GM13977 (cell line): ENCODE measurements around the gene TMEM200A.

Experiments
- DNase-seq: peaks from one replicate; pipeline ENCODE4 v3.0.0; 2012; ENCODE audit warnings: low spot score
- in situ Hi-C: fragments of 300-500 bp; cut with MboI; formaldehyde crosslinking; loops from one replicate; pipeline ENCODE4 v1.12.0; 2022; ENCODE audit warnings: low sequenced_read_pairs, low pct_unique_long_range_greater_than_20kb, mixed read lengths, inconsistent platforms; ENCODE audit not compliant: unreplicated experiment
- TF ChIP-seq, protein P1 (sequence below): IDR thresholded peaks from 2 replicates; pipeline ENCODE4 v1.5.1; 2012; ENCODE audit warnings: mild to moderate bottlenecking, control low read depth; ENCODE audit not compliant: insufficient read depth; ENCODE audit errors: extremely low read depth, missing control alignments

The TMEM200A gene

DNA sequence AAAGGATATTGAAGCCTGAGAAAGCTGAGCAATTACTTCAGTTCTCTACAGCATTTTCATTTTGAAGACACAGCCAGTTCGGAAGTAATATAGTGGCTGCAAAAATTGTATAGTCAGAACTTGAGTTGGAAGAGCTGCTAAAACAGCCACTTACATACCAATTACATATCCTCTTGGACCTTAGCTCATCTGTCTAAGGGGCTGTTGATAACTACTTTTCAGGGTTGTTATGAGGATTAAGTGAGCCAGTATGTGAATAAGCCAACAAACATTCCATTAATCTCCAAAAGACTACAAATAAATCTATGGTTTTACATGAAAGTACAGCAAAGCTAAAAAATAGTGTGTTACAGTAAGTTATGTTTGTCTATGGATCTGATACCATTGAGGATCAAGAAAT, 59.7 kb downstream of the TMEM200A start:
- TF ChIP-seq, protein P1, sequence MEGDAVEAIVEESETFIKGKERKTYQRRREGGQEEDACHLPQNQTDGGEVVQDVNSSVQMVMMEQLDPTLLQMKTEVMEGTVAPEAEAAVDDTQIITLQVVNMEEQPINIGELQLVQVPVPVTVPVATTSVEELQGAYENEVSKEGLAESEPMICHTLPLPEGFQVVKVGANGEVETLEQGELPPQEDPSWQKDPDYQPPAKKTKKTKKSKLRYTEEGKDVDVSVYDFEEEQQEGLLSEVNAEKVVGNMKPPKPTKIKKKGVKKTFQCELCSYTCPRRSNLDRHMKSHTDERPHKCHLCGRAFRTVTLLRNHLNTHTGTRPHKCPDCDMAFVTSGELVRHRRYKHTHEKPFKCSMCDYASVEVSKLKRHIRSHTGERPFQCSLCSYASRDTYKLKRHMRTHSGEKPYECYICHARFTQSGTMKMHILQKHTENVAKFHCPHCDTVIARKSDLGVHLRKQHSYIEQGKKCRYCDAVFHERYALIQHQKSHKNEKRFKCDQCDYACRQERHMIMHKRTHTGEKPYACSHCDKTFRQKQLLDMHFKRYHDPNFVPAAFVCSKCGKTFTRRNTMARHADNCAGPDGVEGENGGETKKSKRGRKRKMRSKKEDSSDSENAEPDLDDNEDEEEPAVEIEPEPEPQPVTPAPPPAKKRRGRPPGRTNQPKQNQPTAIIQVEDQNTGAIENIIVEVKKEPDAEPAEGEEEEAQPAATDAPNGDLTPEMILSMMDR: no peak
- in situ Hi-C loops: no loop called here
- DNase-seq: no peak

DNA sequence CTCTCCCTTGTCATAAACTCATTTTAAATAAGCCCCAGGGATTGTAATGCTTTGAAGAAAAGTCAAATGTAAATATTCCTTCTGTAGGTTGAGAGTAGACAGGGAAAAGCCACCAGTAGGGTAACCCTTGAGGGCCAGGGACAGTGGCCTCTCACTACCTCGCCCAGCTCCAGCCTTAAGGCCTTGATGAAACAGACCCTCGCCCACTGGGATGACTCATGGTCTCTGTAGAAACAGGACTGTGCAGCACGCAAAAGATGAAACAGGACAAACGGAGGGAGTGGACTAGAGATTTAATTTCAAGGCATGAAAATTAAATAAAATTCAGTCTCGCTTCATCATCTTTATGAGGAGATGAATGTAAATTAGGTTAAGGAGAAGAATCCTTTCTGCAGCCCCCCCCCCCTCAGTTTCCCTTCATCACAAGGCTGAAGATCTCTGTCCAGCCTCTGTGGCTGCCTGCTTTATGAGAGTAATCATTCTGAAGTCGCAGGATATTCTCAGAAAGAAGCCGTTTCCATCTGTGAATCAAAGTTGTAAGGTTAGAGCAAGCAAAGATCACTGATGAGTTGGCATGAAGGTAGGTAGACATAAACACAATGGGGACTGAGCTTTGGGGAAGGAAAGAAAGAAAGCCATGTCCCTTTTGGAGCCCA, 60.4 kb downstream of the TMEM200A start:
- in situ Hi-C loops: no loop called here
- DNase-seq: no peak
- TF ChIP-seq, protein P1: no peak

DNA sequence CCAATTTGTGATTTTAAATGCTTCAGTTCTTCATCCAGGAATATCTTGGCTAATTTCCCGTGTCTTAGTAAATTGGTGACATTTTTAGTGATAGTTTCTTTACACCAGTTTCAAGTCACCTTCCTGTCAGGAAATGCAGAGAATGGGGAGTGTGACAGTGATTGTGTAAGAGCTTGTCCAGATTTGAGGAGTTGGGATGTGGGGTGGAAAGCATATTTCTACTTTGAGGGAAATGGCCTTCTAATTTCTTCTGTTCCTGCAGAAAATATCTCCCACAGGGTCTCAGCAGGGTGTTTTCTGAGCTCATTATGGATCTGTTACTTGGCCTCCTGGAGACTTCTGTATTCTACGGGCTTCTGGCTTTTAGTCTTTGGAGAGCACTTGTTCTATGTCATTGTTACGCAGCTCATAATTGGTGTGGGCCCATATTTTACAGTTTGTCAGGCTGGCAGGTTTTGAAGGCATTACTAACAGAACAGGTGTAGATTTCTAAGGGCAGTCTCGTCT, 65.6 kb downstream of the TMEM200A start:
- in situ Hi-C loops: no loop called here
- TF ChIP-seq, protein P1: no peak
- DNase-seq: no peak

DNA sequence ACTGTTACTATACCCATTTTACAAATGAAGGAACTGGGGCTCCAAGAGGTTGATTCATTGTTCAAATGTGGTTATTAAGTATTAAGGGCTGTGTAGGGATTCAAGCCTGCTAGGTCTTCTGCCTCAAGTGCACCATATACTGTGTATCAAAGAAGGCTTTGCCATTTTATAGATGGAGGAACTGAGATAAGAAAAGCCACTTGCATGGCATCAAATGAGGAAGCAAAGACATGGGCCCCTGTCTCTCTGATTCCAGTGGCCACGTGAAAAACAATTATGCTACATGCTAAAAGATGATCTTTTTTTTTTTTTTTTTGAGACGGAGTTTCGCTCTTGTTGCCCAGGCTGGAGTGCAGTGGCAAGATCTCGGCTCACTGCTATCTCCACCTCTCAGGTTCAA, 67.0 kb downstream of the TMEM200A start:
- DNase-seq: no peak
- TF ChIP-seq, protein P1: no peak
- in situ Hi-C loops: no loop called here

DNA sequence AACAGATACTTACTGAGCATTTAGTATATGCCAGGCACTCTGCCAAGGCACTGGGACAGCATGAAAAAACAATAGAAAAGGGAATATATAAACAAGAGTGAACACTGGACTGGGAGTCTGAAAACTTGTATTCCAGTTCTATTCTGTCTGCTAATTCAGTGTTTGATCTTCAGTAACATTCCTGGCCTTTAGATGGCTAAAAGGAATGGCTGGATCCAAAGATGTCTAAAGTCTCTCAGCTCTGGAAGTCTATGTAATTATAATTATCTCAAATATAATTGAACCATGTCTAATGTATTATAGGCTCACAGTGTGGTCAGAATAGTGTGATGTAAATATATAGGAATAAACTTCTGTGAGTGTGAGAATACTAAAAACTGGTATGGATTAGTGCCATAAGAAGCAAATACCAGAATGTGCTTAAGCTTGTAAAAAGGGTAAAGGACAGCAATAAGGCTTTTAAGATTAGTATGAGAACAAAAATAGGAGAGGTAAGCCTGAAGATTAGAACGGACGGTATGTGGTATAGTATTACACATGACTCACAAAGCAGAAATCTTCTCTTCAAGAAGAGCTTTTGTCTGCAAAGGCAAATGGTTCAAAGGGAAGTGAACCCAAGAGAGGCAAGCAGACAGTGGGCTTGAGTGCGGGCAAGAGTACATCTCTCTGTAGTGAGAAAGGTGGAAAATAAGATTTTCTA, 68.5 kb downstream of the TMEM200A start:
- in situ Hi-C loops: no loop called here
- DNase-seq: no peak
- TF ChIP-seq, protein P1: no peak

DNA sequence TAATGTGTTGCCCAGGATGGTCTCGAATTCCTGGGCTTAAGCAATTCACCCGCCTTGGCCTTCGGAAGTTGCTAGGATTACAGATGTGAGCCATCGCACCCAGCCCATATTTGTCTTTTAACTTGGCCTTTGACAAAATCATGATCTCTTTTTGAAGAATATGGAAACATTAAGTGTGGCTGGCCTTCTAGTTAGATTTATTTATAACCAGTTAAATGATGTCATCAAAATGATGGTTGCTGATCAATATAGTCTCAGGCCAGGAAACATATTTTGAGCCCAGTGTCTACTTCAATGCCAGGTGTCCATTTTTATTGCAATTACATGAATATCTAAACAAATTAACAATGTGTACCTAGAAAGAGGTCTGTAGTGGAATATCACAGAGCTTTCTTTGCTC, 69.4 kb downstream of the TMEM200A start:
- TF ChIP-seq, protein P1: no peak
- in situ Hi-C loops: no loop called here
- no peak for DNase-seq
